Right kidney (tissue), 1 donor: Measurements from ENCODE around the gene PTPN13.
"Not testable (repeated sequence)": the region's sequence is repeated elsewhere in the genome, so short reads cannot be mapped to it uniquely, and the experiment has no call there.

Experiments
- DNase-seq: peaks from one replicate; pipeline ENCODE4 v3.0.0-alpha.2; 2016

The PTPN13 gene

DNA sequence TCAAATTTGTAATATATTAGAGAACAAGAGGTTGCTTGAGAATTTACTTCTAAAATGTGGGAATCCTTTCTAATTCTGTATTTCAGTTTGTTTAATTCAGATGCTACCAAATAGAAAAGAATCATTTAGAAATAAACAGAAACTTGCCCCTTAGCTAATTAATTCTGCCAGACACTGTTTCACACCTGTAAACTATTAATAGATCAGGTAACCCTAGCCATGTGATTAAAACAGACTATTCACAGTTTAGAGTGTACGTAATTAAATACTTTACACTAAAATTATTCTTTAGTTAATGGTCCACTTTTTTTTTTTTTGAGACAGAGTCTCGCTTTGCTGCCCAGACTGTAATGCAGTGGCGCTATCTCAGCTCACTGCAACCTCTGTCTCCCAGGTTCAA is 124.0 kb downstream of the PTPN13 start:
- no peak for DNase-seq

DNA sequence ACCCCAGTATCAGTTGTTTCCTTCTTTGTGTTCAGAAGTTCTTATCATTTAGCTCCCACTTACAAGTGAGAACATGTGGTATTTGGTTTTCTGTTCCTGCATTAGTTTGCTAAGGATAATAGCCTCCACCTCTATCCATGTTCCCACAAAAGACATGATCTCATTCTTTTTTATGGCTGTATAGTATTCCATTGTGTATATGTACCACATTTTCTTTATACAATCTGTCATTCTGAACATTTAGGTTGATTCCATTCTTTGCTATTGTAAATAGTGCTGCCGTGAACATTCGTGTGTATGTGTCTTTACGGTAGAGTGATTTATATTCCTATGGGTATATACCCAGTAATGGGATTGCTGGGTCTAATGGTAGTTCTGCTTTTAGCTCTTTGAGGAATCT is 125.0 kb downstream of the PTPN13 start:
- not testable (repeated sequence) for DNase-seq

DNA sequence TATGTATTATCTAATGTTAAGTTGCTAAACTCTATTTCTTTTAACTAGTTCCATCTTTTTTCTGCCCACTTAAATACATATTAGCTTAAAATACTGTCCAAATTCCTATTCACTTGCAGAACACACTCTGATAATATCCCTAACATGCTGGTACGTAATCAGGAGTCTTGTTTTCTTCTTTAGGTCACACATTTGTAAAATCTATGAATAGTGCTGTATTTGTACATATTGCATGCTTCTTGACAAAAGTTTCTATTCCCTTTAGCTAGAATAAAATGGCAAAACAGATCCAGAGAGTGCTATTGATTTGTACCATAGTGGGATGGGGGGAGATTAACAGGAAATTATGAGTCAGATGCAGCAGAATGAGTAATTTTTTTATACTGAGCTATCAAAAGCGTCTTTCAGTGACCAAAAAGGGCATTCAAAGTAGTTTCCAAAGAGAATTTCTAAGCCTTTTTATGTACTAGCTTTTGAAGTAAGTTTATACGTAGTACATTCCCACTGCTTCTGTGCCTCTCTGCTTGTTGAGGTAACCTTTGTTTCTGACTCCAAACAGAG is 126.5 kb downstream of the PTPN13 start:
- no peak for DNase-seq

DNA sequence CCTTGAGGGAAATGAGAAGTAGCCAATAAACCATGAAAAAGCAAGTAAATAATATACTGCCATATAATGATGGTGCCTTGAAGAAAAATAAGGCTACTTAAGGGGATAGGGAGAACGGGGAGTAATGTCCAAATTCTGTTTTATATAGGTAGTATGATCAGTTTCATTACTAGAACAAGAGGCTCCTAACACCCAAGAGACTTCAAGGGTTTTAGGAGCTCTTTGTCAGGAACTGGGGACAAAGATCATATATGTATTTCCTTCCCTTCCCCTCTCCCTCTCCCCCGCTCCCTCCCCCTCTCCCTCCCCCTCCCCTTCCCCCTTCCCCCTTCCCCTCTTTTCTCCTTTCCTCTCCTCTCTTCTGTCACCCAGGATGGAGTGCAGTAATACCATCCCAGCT is 127.3 kb downstream of the PTPN13 start:
- DNase-seq, result no peak

DNA sequence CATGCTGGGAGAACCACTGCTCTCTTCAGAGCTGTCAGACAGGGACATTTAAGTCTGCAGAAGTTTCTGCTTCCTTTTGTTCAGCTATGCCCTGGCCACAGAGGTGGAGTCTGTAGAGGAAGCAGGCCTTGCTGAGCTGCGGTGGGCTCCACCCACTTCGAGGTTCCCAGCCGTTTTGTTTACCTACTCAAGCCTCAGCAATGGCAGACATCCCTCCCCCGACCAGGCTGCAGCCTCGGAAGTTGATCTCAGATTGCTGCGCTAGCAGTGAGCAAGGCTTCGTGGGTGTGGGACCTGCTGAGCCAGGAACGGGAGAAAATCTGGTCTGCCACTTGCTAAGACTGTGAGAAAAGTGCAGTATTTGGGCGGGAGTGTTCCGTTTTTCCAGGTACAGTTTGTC is 136.2 kb downstream of the PTPN13 start:
- DNase-seq, result no peak

DNA sequence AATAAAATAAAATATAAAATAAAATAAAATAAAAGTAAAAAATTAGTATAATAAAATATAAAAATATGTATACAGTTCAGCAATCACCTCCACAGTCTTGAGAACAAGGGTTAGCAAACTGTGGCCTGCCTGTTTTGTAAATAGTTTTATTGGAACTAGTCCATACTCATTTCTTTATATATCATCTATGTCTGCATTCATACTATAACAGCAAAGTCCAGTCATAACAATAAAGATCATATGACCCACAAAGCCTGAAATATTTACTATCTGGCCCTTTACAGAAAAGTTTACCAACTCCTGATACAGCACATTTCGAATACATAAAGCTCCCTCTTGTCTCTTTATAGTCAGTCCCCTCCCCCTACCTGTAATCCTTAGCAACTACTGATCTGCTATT is 143.1 kb downstream of the PTPN13 start:
- DNase-seq, result no peak

DNA sequence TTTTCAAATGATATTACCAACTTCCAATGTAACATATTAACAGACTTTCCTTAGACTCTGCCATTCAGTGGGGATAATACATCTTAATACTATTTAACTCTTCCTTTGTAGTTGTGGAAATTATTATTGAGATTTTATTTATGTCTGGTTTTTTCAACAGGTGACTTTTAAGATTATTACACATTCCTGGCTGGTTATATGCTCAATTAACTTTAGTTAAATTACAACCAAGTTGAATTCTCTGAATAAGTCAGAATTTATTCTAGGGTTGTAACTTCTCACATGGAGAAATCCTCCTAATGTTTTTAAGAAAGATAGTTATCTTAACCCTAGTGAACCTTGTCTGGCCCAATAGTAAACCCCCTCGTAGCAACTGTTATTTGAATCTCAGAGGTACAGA is 147.7 kb downstream of the PTPN13 start:
- DNase-seq, result no peak

DNA sequence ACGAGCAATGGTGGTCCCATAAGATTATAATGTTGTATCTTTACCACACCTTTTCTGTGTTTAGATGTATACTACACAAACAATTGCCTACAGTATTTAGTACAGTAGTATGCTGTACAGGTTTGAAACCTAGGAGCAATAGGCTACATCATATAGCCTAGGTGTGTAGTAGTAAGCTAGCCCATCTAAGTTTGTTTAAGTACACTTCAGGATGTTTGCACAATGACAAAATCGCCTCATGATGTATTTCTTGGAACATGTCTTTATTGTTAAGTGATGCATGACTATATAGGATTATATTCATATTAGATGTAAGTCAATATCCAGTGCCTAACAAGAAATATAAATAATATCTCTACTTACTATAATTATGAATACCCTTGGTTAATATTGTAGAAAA is 150.5 kb downstream of the PTPN13 start:
- DNase-seq, result no peak

DNA sequence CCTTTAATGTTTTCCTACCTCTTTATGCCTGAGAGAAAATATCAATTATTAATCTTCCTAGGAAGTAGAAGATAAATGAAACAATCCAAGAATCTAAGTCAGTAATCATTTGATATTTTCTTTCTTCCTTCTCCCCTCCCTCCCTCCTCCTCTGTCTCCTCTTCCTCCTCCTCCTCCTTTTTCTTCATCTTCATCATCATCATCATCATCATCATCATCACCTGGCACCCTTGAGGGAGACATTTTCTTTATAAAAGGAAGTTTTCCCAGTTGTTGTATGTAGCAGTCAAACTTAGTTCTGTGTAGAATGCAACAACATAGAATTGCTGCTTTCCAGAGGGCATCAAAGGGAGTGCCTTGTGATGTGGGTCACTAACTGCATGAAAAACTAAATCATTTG is 155.0 kb downstream of the PTPN13 start:
- no peak for DNase-seq

DNA sequence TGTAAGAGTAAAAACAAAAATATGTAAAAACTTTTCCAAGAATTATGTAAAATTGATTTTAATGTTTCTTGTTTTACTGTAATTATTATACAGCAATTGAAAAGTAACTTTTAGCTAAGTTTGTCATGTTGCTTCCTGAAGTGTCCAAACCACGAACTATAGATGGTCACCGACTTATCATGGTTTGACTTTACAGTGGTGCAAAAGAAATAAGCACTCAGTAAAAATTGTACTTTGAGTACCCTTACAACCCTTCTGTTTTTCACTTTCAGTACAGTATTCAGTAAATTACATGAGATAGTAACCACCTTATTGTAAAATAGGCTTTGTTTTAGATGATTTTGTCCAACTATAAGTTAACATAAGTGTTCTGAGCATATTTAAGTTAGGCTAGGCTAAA is 161.3 kb downstream of the PTPN13 start:
- DNase-seq, result no peak

DNA sequence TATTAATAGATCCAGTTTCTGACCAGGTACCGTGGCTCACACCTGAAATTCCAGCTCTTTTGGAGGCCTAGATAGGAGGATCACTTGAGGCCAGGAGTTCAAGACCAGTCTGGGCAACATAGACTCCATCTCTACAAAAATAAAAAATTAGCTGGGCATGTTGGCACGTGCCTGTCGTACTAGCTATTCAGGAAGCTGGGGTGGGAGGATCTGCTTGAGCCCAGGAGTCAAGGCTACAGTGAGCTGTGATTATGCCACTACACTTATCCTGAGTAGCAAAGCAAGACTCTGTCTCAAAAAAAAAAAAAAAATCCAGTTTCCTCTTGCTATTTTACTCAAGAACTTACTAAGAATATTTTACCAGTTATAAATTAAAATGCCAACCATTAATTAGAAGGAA is 163.4 kb downstream of the PTPN13 start:
- no peak for DNase-seq

DNA sequence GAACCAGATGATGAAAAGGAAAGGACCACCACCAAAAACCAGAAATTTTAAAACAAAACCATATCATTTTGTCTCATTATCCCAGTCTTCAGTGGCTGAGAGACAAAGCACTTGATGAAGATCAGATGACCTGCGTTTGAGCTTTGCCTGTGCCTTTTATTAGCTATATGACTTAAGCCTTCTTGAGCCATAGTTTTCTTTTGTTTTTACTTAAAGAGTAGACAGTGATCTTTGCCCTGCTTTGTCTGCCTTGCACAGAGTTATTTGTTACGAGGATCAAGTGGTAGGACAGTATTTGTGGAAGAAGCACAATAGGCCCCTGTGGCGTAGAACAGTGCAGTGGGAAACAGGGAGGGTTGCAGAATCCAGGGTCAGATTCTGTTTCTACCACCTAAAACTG is 165.2 kb downstream of the PTPN13 start:
- no peak for DNase-seq

DNA sequence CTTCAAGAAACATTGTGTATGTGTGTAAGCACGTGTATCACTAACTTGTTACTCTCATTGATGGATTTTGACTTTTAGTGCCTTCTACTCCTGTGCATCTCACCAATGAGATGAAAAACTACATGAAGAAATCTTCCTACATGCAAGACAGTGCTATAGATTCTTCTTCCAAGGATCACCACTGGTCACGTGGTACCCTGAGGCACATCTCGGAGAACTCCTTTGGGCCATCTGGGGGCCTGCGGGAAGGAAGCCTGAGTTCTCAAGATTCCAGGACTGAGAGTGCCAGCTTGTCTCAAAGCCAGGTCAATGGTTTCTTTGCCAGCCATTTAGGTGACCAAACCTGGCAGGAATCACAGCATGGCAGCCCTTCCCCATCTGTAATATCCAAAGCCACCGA is 168.5 kb downstream of the PTPN13 start:
- no peak for DNase-seq

DNA sequence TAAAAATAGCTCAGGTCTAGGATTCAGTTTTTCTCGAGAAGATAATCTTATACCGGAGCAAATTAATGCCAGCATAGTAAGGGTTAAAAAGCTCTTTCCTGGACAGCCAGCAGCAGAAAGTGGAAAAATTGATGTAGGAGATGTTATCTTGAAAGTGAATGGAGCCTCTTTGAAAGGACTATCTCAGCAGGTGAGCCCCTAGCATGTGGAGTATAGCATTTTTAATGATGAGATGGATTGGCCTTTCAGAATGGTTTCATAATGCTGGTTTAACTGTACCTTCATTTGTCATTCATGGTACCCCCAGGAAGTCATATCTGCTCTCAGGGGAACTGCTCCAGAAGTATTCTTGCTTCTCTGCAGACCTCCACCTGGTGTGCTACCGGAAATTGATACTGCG is 175.7 kb downstream of the PTPN13 start:
- DNase-seq, result no peak

DNA sequence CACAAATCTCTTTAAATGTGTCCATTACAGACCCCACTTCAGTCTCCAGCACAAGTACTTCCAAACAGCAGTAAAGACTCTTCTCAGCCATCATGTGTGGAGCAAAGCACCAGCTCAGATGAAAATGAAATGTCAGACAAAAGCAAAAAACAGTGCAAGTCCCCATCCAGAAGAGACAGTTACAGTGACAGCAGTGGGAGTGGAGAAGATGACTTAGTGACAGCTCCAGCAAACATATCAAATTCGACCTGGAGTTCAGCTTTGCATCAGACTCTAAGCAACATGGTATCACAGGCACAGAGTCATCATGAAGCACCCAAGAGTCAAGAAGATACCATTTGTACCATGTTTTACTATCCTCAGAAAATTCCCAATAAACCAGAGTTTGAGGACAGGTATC is 177.0 kb downstream of the PTPN13 start:
- DNase-seq, result no peak

DNA sequence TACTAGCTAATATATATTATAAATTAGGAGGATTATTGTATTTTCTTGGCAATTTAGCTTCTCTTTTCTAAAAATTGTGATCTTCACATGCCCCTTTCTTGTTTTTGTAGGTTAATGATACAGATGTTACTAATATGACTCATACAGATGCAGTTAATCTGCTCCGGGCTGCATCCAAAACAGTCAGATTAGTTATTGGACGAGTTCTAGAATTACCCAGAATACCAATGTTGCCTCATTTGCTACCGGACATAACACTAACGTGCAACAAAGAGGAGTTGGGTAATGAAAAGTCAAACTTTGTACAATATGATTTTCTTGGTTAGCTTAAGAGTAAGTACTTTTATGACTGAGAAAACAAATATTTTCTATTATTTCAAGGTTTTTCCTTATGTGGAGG is 180.9 kb downstream of the PTPN13 start:
- no peak for DNase-seq

DNA sequence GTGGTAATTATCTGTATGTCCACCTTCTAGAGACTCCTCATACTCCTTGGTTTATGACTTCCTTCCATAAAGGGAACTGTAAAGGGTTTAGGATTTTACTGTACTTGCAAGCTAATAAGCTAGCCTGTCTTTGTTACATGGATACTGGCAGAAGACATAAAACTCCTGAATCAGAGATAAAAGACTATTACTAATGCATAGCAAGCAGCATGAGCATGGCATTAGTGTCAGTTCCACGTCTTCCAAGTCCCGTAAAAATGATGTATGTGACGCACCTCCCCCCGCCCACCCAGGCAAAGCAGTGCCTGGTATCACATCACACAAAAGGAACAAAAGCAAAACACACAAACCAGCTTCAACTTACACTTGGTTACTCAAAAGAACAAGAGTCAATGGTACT is 184.1 kb downstream of the PTPN13 start:
- no peak for DNase-seq

DNA sequence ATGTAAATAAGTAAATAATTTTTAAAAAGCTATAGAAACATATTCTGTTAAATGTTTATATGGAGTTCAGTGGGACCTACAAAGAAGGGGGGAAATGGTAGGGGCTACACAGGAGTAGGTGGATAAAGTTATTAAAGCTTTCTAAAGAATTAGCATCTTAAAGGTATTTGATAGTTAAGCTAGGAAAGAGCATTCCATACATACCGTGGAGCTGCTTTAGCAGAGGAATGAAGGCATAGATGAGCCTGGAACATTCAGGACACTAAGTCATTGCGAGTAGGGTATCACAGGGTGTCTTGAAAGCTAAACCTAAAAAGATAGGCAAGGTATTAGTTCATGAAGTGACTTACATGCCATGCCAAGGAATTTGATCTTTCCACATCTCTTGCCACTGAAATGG is 194.7 kb downstream of the PTPN13 start:
- no peak for DNase-seq

DNA sequence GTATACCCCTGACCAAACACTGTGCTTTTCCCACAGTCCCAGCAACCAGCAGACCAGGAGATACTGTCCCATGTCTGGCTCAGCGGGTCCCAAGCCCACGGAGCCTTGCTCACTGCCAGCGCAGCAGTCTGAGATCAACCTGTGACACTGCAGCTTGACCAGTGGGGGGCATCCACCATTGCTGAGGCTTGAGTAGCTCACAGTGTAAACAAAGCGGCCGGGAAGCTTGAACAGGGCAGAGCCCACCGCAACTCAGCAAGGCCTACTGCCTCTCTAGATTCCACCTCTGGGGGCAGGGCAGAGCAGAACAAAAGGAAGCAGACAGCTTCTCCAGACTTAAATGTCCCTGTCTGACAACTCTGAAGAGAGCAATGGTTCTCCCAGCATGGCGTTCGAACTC is 197.0 kb downstream of the PTPN13 start:
- no peak for DNase-seq

DNA sequence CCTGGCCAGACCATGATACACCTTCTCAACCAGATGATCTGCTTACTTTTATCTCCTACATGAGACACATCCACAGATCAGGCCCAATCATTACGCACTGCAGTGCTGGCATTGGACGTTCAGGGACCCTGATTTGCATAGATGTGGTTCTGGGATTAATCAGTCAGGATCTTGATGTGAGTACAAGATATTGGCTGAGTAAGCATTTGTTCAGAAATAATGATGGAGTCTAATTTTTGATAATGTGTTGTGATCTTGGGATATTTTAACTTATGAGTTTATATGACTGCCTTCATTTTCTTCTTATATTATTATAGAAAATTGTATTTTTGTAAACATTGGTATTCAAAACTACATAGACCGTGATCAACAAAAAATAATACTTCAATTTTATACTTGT is 215.7 kb downstream of the PTPN13 start:
- DNase-seq, result no peak

DNA sequence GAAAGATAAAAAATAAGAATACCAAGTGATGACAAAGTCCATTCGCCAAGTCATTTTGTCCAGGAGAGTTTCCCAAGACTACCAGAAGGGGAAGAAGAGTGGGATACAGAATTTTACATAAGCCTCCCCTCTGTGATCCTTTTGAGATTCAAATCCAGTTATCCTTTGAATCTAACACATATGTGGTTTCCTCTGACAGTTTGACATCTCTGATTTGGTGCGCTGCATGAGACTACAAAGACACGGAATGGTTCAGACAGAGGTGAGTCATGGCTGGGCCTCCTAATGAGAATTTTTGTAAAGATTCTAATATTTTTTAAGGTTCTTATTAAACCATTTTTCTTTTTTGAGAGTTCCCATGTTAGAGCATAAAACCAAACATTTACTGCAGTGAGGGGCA is 216.7 kb downstream of the PTPN13 start:
- DNase-seq, result no peak

DNA sequence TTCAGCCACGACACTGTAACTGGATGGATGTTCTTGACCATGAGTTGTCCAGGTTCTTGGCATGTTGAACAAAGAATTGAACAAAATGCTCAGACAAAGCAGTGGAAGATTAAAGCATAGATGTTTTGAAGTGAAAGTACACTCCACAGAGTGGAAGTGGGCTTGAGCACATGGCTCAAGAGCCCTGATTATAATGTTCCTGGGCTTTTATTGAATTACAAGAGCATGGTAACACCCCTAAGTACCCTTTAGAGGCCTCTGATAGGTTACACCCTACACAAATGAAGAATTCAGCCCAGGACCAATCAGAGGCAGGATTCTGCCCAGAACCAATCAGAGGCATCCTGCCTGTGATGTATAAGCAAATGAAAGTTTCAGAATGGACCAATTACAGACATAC is 221.5 kb downstream of the PTPN13 start:
- DNase-seq, result no peak

DNA sequence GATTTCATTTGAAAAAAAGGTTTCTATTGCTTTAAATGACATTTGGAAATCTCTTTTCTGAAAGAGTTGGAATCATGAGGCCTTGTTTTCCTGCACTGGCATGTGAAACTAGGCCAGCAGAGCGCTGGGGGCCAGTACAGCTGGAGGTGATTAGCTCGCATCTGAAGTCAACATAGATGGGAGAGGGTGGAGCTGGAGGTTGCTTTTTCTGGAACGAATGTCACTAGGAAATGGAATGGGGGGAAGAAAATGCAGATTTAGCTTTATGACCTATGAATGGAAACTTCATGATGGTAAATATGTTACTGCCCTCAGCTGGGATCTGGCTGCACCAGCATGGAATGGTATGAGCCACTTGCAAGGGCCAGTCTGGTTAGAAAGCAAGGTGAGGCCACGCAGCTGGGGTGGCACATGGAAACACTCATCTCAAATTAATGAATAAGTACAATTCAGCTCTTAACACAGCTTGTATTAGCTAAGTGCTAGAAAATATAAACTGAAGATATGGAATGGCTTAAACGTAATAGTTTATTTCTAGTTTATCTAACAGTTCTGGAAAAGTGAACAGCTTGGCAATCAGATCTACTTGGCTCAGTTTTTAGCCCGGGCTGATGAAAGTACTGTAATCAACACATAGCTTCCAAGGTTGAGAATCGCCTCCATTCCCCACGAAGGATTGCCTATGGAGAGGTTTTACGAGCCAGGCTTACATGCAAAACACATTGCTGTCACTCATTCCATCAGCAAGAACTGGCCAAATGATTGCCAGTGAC is 222.6 kb downstream of the PTPN13 start:
- DNase-seq, result no peak

DNA sequence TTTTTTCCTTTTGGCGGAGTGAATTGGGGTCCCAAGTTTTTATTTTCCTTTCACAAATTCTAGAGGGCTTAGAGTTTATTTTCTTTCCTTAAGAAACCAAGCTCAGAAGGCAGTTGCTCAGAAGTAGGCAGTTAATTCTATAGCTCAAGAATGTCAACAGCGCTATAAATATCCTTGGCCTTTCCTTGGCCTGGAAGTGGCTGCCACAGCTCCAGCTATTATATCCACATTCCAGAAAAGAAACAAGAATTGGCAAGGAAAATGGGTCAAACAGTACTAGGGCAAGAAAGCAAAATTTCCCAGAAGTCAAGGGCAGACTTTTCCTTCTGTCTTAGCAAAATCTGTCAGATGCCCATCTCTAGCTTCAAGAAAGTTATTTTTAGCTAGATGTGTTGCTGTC is 224.1 kb downstream of the PTPN13 start:
- DNase-seq, result no peak

DNA sequence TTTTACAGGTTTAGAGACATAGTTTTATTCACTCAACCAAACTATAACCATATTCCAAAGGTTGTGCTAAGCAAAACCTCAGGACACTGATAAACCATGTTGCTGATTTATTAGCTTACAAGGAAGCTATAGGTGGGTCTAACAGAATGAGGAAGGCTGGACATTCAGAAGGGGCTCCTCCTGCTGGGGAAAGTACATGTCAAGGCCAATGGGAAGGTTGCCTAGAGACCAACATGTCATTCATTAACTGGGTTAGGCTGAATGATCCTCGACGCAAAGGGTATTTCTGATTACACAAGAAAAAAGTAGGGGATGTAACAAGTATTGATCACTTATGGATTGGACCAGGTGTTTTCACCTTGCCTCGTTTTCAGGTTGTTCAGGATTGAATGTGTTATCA is 224.7 kb downstream of the PTPN13 start:
- no peak for DNase-seq
